ENCODE measurements around the gene TCF3. TPM values are rescaled to one million over a fixed set of nuclear protein-coding genes. Genes with fewer than 3 reads are reported as not detected.

TCF3 gene
- total RNA-seq, 1 experiment from 2014 or later: 208 TPM

- Histone ChIP-seq H3K9ac (ENCODE audit: low read length) (no peak overlapping the region), H3K27ac (ENCODE audit: low read depth, low read length) (no peak overlapping the region), H3K4me3 (replicated peaks in 1 of 2; ENCODE audit: low read depth in 1 of 2, low read length in 2 of 2) (no peak overlapping the region), H3K4me2 (ENCODE audit: low read length) (no peak overlapping the region), H4K20me1 (ENCODE audit: insufficient read depth) (no peaks in the 10 kb centered on the region), H3K79me2 (ENCODE audit: insufficient read depth, low read length) (no peaks in the 10 kb centered on the region), H3K36me3 (ENCODE audit: control insufficient read depth in 1 of 2, insufficient read depth in 2 of 2, low read length in 2 of 2) (peaks cover 4 to 8% of the 10 kb centered on the region in 2 experiments; a peak in 1 of 4 replicates), H3K9me2 (ENCODE audit: insufficient read depth) (no peaks in the 10 kb centered on the region), H2AFZ (ENCODE audit: low read depth, low read length, poor library complexity, severe bottlenecking) (no peak overlapping the region), H3K27me3 (ENCODE audit: insufficient read depth, low read length) (no peaks in the 10 kb centered on the region), H3K9me3 (ENCODE audit: control insufficient read depth in 1 of 2, insufficient read depth in 1 of 2, low read depth in 1 of 2, low read length in 2 of 2) (no peaks in the 10 kb centered on the region), H3K4me1 (ENCODE audit: control insufficient read depth in 1 of 2, insufficient read depth in 2 of 2, low read length in 2 of 2) (no peaks in the 10 kb centered on the region)
- ATAC-seq (peak; percentile 13; the same call in 1 of the 2 replicates), DNase-seq (ENCODE audit: low read depth, low spot score) (no peak)
- BruUV-seq (replicated peaks): TSS peak; percentile 35
- intact Hi-C loops (cut with micrococcal nuclease): no loop called here
- TF ChIP-seq ATF3 (IDR thresholded peaks at IDR 0.05): no peak
- no peak for TF ChIP-seq TCF7L2 (IDR thresholded peaks at IDR 0.05; ENCODE audit: borderline replicate concordance, extremely low read depth, insufficient read depth, insufficient read length)
- TF ChIP-seq POLR2A (IDR thresholded peaks at IDR 0.05; ENCODE audit: borderline replicate concordance, extremely low read depth, insufficient read depth, insufficient read length): no peak
- no peak for TF ChIP-seq ELF1 (IDR thresholded peaks at IDR 0.05; ENCODE audit: borderline replicate concordance, low read depth)
- no peak for TF ChIP-seq ZNF274 (IDR thresholded peaks at IDR 0.05; ENCODE audit: low read depth, low read length)
- ChIA-PET CTCF (no interaction called here), RAD21 (ENCODE audit: low non-redundant PET in 1 of 2, low total read pairs in 2 of 2, uncharacterized antibody in 2 of 2, unreplicated experiment in 2 of 2) (interaction anchor here in 1 of 2 experiments (0.7 kb wide), 1 partner anchor 12 kb away, joined by 3 read pairs; no protein-coding TSS in a partner anchor), POLR2A (interaction anchor here (1.2 kb wide), 1 partner anchor 18 kb away, joined by 3 read pairs; no protein-coding TSS in a partner anchor)
These were observed 75.9 kb downstream of the TCF3 start for GRCh38 chr19:1576242-1577089.

Data from HCT116 (cell line).